GM19035 (cell line): ENCODE results near the gene ATP13A1.
"Not testable (repeated sequence)": the region's sequence is repeated elsewhere in the genome, so short reads cannot be mapped to it uniquely, and the experiment has no call there.

ENCODE experiments used
- ATAC-seq: cut with Tn5 transposase; IDR thresholded peaks from one replicate; pipeline ENCODE4 v1.9.1; 2021; ENCODE audit not compliant: unreplicated experiment

The ATP13A1 gene

DNA sequence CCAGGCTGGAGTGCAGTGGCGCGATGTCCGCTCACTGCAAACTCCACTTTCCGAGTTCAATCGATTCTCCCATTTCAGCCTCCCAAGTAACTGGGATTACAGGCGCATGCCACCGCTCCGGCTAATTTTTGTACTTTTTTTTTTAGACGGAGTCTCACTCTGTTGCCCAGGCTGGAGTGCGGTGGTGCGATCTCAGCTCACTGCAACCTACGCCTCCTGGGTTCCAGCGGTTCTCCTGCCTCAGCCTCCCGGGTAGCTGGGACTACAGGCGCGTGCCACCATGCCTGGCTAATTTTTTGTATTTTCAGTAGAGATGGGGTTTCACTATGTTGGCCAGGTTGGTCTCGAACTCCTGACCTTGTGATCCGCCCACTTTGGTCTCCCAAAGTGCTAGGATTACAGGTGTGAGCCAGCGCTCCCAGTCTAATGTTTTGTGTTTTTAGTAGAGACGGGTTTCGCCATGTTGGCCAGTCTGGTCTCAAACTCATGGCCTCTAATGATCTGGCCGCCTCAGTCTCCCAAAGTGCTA, 2.0 kb upstream of the ATP13A1 start:
- not testable (repeated sequence) for ATAC-seq

DNA sequence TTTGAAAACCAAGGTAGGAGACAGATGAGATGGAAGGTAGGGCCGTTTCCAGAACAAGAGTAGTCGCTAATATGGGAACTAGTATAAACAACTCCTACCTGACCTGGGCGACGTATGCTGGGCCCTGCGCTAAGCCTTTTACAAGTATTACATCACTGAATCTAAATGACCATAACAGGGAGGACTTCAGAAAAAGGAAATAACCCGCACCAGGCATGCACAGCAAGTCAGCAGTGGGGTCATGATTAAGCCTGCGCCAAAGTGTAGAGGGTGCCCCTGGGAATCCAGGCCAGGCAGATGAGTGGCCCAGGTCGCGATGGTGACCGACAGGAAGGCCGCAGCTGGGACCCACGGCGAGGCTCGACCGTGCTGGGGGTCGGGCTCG, 613 bp downstream of the ATP13A1 start:
- no peak for ATAC-seq

DNA sequence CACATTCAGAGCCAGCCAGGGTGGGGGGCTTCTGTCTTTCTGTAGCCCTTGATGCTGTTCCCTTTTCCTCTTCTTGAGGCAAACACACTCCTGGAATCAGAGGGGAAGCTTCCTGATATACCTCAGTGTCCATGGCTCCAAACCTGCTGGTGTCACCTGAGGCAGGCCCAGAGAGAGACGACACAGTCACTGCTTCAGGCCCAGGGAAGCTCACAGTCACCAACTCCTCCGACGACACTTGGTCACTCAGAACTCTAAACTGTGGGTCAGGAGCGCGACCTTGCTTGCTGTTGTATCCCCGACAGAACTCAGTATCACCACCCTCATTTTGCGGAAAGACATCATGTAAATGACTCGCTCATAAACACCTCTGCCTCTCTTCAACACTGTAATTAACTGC, 1.1 kb downstream of the ATP13A1 start:
- ATAC-seq, result no peak

DNA sequence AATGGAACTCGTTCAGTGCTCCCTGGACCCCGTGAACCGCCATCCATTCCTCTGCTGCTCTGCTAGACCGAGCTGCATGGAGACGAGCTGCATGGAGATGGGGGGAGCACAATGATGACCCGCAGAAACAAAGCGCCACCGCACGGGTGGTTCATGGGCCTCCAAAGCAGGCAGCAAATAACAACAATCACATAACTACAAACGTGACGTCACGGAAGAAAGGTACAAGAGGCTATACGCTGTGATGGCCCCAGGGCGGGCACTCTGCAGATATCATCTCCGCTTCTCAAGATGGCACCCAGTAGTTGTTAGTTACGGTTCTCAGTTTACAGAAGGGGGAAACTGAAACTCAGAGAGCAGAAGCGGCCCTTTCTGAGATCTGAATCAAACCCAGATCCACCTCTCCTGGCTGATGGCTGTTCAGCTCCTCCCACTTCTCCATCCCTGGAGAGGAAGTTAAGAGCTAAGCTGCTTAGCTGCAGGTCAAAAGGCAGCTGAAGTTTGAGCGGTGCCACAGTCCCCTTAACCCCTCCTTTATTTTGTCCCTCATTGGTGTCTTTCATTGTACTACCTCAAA, 1.7 kb downstream of the ATP13A1 start:
- ATAC-seq, result peak; percentile 32

DNA sequence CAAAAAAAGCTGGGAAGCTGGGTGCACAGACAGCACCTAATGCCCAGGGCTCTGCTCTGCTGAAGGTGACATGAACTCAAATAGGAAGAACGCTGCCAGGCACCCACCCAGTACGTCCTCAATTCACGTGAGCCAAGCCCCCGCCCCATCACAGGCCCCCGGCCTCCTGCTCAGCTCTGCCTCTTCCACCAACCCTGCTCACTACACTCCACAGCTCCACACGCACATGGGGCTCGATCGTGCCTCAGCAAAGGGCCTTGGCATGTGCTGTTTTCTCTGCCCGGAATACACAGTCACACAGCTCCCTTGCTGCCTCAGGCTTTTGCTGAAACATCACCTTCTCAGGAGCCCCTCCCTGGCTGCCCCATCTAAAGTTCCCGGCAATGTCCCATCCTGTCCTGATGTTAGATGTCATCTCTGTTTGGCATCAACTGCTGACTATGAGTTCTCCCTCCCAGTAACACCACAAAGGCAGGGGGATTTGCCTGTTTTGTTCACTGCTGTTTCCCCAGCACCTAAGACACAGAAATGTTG, 2.3 kb downstream of the ATP13A1 start:
- no peak for ATAC-seq

GRCh38 chr19:19659646-19660245, 3.7 kb downstream of the ATP13A1 start:
- ATAC-seq, result no peak

DNA sequence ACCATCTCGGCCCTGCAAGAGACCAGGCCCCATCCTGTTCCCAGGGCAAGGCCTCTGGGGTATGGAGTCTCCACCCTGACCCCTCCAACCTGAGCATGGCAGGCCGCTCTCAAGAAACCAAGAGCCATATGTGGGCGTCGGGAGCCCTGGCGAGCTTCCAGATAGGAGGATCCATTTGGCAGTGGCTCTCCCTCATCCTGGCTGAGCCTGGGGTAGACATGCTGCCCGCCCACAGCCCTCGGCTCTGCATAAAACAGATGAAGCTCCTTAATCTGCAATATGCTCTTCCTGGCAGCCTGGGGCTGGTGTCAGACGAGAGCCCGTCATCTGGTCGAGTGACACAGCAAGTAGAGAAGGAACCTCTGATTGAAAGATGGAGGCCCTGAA, 6.1 kb downstream of the ATP13A1 start:
- ATAC-seq, result no peak

DNA sequence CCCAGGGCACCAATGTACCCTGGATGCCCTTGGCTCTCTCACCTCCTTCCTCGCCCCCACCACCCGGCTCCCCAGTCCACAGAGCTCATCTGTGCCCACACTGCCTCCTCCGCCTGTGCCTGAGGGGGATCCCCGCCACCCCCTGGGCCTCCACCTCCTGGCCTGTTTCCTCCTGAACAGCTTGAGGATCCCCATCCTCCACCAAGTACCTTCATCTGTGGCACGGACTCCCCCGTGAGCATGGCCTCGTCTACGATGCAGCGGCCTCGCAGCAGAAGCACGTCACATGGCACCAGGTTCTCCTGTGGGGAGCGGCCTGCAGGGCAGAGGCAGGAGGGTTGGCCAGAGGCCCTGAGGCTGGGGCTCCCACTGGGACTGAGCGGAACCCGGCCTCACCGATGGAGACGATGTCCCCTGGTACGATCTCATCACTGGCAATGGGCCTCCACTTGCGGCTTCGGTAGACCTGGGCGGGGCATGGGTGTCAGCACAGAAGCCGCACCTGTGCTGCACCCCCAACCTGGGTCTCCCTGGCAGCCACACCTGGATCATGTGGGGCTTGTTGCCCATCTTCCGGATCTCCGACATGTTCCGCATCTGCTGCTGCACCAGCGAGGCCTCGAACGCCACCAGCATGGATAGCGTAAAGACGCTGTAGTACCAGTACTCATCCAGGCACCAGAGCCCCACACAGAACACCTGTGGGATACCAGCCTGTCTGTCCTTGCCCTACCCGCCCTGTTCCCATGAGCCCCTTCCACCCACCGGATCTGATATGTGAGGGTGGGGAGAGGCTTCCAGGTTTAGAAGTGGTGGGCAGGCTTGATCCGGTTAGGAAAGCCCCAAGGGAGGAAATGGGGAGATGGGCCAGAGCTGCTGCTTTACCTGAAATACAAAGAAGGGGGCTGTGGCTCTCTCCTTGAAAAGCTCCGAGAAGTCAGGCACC, 6.8 kb downstream of the ATP13A1 start:
- no peak for ATAC-seq

DNA sequence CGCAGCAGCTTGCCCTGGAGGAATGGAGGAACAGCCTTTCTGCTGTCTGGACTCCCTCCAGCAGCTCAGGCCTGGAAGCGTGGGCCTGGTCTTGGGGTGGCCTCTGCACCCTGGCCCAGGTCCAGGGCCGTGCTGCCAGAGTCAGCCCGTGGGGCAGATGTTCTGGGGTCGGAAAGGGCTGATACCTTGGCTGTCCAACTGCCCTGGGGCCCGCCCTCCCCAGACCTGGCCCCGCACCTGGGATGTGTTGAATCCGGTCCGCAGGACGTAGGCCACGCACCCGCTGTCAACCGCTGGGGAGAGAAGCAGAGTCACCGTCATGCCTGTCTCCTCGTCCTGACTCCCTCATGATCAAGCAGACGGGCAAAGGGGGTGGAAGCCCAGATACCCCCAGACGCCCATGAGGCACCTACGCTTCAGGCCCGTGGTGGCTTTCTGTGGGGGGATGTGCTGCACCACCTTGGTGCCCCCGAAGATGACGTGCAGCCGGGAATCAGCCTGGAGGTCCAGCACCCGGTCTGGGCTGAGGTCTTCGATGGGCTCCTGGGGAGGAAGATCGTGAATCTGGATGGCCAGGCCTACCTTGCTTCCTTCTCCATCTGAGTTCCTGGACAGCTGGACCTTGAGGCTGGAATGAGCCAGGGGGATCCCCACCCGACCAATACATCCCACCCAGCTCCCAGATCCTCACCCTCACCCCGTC, 7.7 kb downstream of the ATP13A1 start:
- ATAC-seq, result no peak

- no peak for ATAC-seq
Measured at GRCh38 chr19:19655051-19655594, 8.4 kb downstream of the ATP13A1 start.

DNA sequence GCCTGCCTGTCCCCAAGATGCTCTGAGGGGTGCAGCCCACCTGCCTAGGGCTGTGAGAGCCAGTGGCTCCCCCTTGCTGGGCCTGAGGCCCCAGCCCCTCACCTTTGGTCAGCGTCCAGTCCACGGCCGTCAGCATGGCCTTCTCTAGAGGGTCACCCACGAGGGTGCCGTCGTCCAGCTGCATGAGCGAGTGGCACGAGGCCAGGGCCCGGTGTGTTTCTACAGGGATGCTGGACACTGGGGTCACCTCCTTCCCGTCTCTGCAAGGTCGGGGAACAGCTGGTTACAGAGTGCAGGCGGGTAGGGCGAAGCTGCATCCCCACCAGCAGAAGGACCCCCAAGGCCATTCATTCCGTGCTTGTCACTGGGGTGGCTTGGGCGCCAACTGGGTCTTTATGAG, 9.0 kb downstream of the ATP13A1 start:
- ATAC-seq, result no peak

DNA sequence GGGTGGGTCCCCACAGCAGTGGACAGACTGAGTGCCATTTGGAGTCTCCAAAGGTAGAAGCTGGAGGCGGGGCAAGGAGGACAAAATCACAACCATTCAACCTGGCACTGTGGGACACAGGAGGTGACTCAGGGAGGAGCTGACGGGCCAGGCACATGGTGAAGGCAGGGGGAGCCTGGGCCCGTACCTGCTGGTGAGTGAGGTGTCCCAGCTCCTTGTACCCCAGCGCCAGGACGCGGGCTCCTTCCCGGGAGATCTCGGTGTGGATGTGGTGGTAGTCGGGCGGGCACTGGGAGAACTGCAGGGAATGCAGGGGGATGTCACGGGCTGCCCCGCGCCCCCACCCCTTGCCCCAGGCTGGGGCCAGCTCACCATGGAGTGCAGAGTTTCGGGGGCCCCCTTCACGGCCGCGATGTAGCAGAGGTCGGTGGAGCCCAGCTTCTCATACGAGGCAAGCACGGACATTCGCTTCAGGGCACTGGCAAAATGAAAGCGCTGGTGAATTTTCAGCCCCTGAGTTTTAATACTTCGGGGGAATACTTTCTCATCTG, 9.8 kb downstream of the ATP13A1 start:
- no peak for ATAC-seq

DNA sequence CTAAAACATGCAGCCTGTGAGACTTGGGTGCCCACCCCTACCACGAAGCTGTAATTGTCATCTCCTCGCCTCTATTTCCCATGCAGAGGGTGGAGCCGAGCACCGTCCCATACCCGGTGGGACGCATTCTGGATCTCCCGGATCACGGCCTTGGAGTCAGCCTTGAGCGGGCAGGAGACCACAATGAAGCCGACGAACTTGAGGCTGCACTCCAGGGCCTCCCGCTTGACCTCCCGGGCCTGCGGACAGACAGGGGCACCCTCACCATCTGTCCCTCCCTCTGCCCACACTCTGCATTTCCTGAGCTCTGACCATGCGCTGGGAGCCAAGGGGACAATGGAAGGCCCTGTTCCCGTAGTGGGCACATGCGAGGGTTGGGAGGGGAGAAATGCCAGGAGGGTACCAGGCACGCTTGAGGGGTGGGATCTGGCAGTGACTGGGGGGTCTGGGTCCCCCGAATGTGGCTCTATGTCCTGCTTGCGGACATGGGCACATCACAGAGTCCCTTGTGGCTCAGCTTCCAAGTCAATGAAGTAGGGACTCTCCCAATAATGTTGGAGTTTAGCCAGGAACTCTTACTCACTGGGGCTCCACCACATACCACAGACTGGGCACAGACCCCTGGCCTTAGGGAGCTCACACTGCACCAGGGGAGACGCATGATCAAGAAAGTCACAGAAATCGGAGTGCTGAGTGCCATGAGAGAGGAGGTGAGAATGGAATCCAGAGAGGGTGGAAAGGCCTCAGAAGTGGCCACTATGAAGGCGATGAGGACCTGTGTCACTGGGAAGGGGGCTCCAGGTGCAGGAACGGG, 10.8 kb downstream of the ATP13A1 start:
- no peak for ATAC-seq

DNA sequence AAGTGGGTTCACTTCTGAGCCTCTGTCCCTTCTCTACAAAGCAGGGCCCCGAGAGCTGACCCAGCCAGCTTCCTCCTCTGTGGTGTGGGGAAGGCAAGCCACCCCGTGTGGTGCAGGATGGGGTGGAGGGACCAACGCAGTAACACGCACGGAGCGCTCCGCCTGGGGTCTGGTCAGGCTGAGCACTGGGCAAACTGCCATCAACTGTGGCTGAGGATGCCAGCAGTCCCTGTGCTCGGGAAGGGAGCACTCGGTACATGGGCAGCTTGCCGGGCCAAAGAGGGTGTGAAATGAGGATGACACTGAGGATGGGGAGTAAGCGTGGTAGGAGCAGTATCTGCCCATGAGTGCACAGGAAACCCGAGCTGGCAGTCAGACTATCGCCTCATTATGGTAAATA, 12.4 kb downstream of the ATP13A1 start:
- ATAC-seq, result no peak

- ATAC-seq, result no peak
Measured at GRCh38 chr19:19650331-19650730, 13.1 kb downstream of the ATP13A1 start.

- ATAC-seq, result no peak
Measured at GRCh38 chr19:19649580-19649995, 13.9 kb downstream of the ATP13A1 start.

GRCh38 chr19:19649155-19649554, 14.3 kb downstream of the ATP13A1 start:
- ATAC-seq, result no peak

DNA sequence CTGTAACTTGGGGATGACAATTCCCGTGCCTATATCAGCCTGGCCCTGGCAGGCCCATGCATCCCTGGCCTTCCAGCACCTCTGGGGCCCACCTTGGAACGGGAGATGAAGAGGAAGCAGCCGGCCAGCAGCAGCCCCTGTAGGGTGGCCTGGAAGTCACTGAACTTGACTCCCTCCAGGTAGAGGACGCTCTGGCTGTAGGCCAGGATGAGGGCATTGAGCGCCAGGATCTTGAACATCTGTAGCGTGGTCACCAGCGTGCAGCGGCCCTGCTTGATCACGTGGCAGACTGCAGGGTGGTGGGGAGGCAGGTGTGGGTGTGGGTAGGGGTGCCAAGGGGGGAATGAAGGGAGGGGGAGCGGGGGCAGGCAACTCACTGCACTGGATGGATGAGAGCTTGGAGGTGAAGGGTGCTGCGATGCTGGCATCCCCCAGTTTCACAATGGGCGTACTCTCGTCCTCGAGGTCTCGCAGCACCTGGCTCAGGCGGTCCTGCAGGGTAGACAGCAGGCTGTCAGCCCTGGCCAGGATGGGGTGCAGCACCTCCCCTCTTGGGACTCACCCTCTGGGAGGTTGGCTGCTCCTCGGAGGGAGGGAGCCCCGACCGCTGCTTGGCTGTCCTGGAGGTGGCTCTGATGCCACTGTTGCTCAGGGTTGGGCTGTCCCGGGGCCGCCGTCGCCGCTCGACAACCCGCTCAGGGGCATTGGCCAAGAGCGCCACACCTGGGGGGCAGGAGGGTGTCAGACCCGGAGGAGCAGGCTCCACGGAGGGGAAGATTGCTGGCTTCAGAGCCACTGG, 16.2 kb downstream of the ATP13A1 start:
- no peak for ATAC-seq
